ENCODE data around the gene BACH2.
"Not testable (repeated sequence)": the region's sequence is repeated elsewhere in the genome, so short reads cannot be mapped to it uniquely, and the experiment has no call there.

BACH2 gene

DNA sequence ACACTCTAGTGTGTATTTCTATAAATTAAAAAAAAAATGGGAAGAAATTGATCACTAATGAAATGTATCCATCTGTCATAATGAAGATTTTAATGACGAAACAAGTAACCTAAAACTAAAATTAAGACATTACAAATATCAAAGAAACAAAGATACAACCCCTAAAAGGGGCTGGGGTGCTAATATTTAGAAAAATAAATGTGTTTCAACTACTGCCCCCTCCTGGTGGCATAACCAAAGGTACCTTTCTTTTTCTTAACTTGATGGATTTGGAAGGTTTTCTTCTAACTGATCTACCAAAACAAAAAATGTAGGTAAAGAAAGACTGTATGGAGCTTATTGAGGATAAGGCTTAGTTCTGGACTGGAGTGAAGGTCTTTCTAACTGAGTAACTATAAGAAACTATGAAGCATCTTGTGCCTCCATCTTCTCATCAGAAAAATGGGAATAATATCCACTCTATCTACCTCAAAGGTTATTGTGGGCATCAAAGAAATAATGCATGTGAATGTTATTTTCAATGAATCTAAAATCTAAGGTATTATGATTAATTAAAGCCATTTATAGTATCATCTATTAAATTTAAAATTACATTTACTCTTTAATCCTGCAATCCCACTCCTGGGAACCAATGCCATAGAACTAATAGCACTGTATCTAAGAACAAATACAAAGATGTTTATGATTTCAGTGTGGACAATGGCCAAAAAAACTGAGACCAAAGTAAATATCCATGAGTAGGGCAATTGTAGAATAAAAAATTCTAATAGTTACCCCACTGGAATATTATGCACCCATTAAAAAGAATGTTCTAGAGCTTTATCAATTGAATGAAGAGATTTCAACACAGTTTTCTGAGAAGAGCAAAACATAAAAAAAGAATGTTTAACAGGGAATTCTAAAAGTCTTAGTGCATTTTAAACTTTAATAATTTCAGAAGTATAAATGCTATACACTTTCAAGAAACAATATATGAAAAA, 117.2 kb downstream of the BACH2 start:
- DNase-seq, result no peak

DNA sequence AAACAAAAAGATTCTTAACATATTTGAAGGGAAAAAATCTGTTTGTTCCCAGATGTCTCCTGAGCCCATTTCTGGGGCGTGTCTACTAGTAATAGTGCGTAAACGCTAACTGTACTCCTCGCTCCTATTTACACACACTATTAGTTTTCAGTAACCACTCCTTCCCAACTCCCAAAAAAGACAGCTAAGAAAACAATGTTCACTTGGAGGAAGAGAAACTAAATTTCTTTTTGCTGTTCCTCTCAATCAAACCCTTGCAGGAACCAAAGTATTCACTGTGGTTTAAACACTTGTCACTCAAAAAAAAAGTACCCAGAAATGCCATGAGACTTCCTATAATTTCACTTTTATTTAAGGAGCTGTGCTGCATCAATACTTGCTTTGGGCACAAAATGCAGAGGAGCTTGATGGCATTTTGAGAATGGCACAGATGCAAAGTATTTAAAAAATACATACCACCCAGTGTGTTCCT, 118.2 kb downstream of the BACH2 start:
- DNase-seq, result no peak

DNA sequence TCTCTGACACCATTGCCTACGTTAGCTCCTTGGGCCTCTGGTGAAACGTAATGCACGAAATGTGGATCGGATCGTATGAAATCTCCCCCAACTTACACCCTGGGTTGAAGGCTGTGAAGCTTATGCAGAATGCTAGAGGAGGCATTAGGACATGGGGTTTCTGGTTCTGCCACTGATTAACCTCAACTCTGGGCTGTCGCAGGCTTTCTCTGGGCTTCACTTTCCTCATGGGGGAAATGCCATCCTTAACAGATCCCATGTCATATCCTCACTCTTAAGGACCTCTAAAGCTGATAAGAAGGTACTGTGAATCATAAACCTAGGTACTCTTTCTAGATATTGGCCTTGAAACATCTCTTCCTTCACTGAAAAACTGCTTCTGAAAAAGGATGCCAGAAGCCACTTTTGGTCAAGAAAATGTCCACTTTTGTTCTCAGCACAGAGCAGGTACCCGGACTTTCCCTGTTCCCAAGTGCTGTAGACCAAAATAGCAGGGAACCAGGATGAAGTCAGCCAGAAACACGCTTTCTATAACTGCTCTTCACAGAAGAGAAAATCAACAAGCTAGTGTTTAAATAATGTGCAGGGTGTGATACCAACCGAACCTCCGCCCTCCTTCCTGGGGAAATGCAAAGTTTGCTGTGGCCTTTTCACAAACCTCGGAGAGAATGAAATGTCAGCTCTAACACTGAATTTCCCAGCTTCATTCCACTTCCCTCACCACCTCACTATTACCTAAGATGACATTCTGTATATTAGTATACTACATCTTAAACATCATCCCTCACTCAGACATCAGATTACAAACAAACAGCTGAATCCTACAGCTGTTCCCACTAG, 118.9 kb downstream of the BACH2 start:
- DNase-seq, result no peak

DNA sequence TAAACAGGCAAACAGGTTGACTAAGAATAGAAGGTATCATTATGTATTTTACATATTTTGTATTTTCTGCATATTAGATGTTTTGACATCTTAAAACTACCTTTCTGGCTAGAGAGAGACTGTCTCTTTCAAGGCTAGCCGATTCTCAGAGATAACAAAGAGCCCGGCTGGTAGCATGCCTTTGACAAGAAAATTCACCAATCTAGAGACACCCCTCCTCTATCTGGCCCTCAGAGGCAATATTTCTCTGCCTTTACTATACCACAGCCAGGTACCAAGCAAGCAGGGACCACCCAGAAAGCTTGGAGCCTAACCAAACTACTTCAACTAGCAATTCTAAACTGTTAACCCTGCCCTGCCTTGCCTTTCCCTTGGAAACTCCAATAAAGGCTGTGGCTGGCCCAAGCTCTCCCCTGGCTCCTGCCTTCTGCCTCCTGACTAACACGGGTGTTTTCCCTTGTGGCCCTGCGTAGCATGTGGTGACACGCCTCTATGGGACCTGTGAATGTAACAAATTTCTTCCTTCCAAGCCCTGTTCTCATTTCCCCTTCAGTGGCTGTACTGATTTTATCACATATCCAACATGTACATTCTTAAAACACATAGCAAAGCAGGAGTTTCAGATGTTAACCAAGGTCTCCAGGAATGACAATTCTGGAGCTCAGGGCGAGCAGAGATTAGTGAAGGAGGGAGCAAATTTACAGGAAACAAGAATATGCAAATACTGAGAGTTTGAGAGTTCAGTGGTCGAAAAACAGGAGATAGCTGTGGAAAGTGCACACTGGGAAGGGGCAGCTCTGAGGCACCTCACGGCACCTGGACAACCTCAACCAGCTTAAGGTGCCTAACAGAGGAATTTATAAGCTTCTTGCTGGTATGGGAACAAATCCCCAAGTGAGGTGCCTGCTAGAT, 120.8 kb downstream of the BACH2 start:
- DNase-seq, result no peak

DNA sequence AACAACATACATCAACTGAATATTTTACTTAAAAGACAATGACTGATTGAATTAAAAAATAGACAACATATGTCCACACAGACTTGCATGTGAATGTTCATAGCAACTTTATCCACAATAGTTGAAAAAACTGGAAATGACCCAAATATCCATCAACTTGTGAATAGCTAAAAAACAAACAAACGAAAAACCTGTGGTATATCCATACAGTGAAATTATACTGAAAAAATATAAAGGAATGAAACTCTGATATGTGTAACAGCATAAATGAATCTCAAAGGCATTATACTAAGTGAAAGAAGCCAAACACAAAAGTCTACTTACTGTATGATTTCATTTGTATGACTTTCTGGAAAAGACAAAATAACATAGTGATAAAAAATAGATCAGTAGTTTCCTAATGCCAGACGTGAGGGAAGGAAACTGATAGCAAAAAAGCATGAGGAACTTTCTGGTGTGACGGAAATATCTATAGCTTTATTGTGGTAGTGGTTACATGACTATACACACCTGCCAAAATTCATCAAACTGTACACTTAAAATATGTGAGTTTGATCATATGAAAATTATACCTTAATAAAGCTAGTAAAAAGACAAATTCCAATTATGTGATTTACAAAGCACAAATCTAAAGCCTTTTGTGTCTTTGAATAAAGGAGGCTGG, 123.2 kb downstream of the BACH2 start:
- no peak for DNase-seq

DNA sequence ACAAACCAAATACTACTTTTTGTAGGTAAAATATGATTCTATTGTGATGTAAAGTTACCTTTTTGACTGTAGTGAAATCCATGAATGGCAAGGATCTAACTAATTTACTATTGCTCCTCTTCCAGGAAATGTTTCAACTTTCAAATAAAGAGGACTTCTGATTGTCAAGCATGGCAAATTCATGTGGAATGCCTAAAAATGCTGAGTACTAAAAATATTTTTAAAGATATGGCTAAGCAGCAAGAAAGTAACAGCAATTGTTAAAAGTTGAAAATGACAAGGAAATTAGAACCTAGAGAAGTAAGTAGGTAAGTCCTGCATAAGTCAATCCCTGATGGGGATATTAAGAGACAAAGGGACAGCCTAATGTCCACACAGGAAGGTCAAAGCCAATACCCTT, 126.0 kb downstream of the BACH2 start:
- no peak for DNase-seq

DNA sequence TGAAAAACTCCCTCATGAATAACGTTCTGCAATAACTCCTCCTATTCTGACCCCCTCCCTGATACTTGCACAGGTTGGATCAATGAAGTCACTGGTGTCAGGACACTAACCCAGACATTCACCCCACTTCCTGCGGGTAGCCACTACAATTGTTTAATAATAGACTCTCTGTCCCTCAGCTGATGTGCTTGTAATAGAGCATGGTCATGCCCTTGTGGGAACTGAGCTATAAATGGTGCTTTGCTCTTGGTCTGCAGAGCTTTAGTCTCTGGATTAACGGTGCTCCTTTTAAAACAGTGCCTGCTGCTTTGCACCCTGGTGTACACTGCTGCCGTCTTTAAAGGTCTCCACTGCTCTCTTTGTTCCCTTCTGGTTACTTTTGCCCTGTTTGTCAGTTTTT, 127.3 kb downstream of the BACH2 start:
- DNase-seq, result no peak

DNA sequence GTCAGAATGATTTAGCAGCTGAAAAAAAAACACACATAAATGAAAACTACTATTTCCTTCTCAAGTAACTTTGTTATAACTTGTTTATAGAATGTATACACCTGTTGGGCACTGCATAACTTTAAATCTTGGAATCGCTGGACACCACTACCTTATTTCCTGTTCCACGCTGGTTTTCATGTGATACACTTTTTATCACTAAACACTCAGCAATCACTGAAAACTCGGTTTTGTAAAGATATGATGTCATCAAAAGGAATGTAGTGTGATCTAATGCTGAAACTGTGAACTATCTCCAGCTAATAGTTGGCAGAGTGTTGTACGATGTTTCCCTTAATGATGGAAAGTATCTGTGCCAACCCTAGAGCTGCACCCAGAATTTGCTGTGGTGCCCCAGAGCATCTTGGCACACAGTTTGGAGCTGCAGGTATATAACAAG, 127.9 kb downstream of the BACH2 start:
- no peak for DNase-seq

DNA sequence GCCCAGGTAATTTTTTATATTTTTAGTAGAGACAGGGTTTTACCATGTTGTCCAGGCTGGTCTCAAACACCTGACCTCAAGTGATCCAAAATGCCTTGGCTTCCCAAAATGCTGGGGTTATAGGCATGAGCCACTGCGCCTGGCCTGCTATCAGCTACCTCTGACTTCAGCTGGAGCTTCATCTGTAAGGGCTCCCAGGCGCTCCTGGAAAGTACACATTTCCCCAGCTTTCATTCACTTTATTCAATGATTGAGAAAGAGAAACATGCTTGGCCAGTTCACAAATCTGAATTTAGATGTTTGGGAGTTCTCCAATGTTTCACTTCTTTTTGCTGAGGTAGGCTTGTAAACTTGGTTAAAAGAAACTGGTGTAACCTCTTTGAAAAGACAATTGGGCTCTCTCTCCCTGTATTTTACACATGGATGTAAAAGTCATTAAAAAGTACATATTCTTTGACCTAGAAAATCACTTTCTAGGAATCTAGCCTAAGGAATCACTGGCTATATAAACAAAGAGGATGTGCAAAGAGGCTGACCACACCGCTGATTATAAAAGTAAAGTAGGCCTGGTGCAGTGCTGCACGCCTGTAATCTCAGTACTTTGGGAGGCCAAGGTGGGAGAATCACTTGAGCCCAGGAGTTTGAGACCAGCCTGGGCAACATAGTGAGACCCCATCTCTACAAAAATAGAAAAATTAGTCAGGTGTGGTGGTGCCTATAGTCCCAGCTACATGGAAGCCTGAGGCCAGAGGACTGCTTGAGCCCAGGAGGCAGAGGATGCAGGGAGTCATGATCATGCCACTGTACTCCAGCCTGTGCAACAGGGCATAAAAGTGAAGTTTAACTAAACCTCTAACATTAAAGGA, 128.9 kb downstream of the BACH2 start:
- no peak for DNase-seq

DNA sequence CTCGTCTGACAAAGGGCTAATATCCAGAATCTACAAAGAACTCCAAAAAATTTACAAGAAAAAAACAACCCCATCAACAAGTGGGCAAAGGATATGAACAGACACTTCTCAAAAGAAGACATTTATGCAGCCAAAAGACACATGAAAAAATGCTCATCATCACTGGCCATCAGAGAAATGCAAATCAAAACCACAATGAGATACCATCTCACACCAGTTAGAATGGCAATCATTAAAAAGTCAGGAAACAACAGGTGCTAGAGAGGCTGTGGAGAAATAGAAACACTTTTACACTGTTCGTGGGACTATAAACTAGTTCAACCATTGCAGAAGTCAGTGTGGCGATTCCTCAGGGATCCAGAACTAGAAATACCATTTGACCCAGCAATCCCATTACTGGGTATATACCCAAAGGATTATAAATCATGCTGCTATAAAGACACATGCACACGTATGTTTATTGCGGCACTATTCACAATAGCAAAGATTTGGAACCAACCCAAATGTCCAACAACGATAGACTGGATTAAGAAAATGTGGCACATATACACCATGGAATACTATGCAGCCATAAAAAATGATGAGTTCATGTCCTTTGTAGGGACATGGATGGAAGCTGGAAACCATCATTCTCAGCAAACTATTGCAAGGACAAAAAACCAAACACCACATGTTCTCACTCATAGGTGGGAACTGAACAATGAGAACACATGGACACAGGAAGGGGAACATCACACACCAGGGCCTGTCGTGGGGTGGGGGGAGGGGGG, 130.3 kb downstream of the BACH2 start:
- not testable (repeated sequence) for DNase-seq

DNA sequence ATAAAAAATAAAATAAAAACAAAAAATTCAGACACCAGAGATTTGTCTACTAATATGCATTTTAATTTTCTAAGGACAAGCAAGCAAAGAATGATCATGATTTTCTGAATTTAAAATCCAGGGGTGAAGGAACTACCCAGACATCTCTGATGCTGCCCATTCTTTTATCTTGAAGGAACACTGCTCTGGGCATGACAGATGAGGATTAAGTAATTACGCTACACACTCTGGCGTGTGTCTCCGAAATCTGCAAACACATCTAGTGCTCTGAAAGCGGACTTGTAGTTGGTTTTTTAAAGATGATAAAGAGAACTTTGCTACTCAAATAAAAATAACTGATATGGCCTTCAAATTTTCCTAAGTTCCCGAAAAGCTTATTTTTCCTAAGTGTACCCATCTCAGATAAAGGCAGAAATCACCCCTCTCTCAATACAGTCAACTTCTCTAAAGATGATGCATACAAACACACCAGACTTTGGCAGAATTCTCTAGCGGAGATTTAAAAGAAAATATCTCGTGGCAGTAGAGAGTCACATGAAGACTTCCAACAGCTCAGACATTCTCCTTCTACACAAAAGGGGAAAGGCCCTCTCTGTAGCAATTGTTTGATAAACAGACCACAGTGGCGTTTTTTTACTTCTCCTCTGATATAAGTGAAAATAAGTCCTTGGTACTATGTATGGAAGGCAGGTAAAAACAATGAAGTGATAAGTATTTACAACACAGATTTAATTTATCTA, 133.8 kb downstream of the BACH2 start:
- DNase-seq, result no peak

DNA sequence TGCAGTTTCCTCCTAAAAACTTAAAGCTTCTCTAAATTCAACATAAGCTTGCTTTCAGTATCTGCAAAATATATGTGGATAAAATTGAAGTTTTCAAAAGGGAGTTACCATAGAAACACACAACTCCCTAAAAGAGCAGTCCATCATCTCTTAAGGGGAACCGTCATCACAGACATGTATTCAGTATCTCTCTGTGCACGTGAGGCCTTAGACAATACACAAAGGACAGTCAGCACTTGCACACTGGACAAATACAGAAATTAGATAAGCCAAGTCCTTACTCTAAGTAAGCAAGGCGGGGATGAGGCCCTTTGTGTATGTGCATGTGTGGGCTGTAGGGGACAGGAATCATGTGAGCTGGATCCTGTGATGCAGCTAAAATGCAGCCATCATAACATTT, 136.6 kb downstream of the BACH2 start:
- no peak for DNase-seq

DNA sequence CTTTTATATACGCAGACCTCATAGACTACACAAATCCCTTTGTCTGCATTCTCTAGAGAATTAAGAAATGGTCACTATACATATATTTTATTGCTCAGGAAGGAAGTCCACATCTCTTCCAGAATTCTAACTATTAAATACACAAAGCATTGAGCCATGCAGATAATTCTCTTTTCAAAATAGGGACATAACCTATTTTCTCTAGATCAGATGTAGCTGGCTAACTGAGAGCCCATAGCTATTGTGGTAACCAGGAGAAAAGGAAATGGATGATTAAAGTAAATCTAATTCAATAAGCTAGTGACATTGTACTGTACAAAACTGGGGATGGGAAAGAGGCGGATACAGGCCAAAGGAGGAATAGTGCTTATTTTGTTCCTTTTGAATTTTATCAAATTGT, 137.2 kb downstream of the BACH2 start:
- DNase-seq, result no peak

DNA sequence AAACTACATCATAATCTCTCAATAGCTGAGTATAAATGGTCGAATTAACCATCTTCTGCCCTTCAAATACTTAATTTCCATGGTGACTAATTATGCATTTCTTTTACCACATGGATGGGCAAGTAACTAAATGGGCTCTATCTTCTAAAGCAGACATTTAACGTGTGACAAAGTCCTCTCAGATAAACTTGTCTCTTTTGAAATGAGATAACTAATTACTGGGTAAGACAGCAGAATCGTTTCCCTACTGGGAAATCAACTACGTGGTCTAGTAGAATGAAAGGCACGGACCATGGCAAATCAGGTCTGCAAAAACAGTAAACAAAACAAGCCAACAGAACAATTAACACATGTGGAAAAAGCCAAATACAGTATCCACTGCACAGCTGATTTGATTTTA, 137.7 kb downstream of the BACH2 start:
- no peak for DNase-seq

DNA sequence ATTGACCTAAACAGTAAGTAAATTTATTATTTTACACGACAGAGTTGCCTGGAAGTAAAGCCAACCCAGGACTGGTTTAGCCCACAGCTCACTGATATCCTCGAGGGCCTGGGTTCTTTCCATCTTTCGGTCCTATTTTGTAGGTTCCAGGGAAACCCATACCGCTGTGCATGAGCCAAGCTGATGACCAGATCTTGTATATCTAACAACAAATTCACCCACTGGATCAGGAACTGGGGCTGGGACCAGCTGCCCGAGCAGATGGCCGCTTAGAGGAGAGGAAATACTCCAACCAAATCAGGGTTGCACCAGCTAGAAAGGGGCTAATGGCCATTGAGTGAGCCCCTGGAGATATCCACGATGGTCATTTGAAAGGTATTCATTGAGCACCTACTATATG, 139.2 kb downstream of the BACH2 start:
- no peak for DNase-seq

DNA sequence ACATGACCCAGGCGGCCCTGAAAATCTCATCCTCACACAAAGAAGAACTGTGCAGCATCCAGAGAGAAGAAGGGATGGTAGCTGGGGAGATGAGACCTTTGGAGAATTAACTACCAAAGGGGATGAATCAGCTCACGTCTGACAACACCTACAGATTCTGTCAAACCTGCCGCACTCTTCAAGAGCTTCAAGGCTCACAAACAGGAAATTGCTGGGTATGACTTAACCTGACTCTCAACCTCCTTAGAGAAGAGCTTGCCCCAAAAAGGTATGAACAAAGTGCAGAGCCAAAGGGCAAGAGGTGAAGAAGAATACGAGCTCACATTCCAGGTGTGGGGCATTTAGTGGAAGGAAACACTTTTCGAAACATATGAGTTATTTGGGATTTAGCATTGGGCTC, 139.8 kb downstream of the BACH2 start:
- no peak for DNase-seq

DNA sequence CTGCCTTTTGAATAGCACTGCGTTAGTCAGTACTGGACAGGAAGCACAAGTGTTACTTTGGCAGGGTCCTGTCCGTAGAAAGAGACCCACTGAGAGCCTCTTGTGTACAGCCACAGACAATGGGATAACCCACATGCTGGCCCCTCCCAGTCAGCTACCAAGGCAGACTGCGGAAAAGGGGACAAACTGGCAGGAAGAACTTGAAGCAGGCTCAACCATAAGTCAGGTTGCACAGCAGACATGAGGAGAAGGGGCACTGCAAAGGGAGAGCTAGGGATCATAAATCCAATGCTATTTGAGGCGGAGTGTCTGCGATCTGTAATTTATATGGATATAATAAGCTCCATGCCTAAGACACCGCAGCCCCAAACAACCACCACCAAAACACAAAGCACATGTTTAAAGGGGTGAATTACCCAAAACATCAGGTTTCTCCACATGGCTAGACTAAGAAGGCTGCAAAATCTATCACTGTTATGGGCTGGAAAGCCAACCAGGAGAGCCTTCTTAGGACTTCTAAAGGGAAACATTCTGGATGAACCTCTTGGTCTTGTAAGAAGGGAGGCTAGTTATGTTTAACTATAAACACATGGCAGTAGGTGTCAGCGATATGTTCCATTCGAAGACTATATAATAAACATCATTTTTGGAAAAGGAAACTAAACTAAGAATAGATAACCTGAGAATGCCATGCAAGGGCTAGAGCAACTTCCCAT, 141.7 kb downstream of the BACH2 start:
- no peak for DNase-seq

DNA sequence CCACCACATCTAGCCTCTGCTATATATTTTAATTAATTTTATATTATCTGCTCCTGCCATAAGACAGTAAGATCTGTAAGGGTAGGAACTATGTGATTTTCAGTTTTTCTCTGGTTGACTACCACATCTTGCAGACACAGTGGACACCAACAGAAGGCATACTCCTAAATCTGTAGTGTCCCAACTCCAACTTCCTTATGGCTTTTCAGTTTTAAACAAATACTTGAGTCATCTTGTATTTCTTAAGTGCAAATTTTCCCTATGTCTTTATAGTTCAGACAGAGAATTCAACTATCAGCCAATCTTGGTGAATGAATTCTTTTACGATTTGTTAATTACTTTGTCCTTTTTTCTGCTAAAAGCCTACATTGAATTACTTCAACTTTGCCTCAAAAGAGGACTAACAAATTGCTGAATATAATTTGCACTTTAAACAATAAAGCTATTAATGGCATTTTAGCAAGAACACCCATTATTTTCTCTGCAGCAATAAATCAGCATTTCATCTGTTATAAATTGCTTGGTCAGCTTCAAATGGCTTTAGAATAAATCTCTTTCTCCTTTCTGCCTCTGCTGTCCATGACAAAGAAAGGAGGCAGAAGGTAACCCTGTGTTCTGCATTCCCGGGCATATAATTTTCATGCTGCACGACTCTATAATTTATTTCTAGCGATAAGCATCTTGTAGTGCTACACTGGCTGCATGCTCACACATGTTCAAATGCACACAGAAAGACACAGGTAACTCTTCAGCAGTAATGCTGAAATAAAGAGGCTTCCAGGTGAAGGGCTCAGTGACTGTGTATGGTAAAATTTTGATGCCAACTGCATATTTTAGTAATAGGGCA, 144.8 kb downstream of the BACH2 start:
- no peak for DNase-seq

All from GDM1 (cell line).